PC-3 (cell line): ENCODE data around the gene DUSP19. TPM values are rescaled to one million over a fixed set of nuclear protein-coding genes. Genes with fewer than 3 reads are reported as not detected.

ENCODE experiments used
- ATAC-seq: fragments of 200-7000 bp; cut with Tn5 transposase; 2 replicates; pipeline ENCODE4 v1.9.1; 2020; ENCODE audit warnings: mild to moderate bottlenecking, moderate library complexity
- BruUV-seq: library from RNA; stranded (reverse); fragments of 400-500 nt; replicated peaks from 2 replicates; lab custom pipeline; 2021; lab: Mats Ljungman, UMichigan
- CTCF ChIA-PET: fragments of 300-600 bp; sonication (Branson Sonifier 250); formaldehyde crosslinking; loops from one replicate; lab custom pipeline; 2022; ENCODE audit warnings: antibody characterized with exemption; lab: Charles Lee
- POLR2A ChIA-PET: fragments of 300-600 bp; sonication (Branson Sonifier 250); formaldehyde crosslinking; loops from one replicate; lab custom pipeline; 2022; ENCODE audit warnings: antibody characterized with exemption; ENCODE audit not compliant: unreplicated experiment; lab: Charles Lee
- DNase-seq: peaks from one replicate; pipeline ENCODE4 v3.0.0-alpha.2; 2015
- H2AFZ ChIP-seq: fragments of 300-600 bp; sonication (generic); 2 replicates; pipeline ENCODE4 v1.6.0; 2016; ENCODE audit warnings: antibody characterized with exemption, low read length
- H3F3A ChIP-seq: fragments of 300-600 bp; sonication (generic); one replicate; pipeline ENCODE4 v1.6.0; 2017; ENCODE audit warnings: antibody characterized with exemption, low read length, control low read depth, mild to moderate bottlenecking; ENCODE audit not compliant: unreplicated experiment
- H3K27ac ChIP-seq: fragments of 300-600 bp; sonication (generic); 2 replicates; pipeline ENCODE4 v1.5.1; 2016; ENCODE audit warnings: mild to moderate bottlenecking, low read length
- H3K27me3 ChIP-seq: fragments of 300-600 bp; sonication (generic); 2 replicates; pipeline ENCODE4 v1.6.1; 2016; ENCODE audit warnings: low read length, mixed read lengths
- H3K36me3 ChIP-seq: fragments of 300-600 bp; sonication (generic); 2 replicates; pipeline ENCODE4 v1.6.1; 2016; ENCODE audit warnings: low read depth, mixed run types, low read length, mixed read lengths
- H3K4me1 ChIP-seq: fragments of 300-600 bp; sonication (generic); 2 replicates; pipeline ENCODE4 v1.5.1; 2016; ENCODE audit warnings: low read length; ENCODE audit not compliant: insufficient read depth
- H3K4me2 ChIP-seq: fragments of 300-600 bp; sonication (generic); 2 replicates; pipeline ENCODE4 v1.6.0; 2016; ENCODE audit warnings: low read length
- H3K4me3 ChIP-seq: fragments of 300-600 bp; sonication (generic); 2 replicates; pipeline ENCODE4 v1.5.1; 2016; ENCODE audit warnings: mild to moderate bottlenecking, low read length, mixed read lengths
- H3K79me2 ChIP-seq: fragments of 300-600 bp; sonication (generic); 2 replicates; pipeline ENCODE4 v1.6.1; 2017; ENCODE audit warnings: low read length, mixed read lengths
- H3K9ac ChIP-seq: fragments of 300-600 bp; sonication (generic); 2 replicates; pipeline ENCODE4 v1.6.0; 2016; ENCODE audit warnings: mild to moderate bottlenecking, low read length
- H3K9me2 ChIP-seq: fragments of 300-600 bp; sonication (generic); replicated peaks from 2 replicates; pipeline ENCODE4 v1.6.1; 2016; ENCODE audit warnings: mixed run types, low read length, mixed read lengths
- H3K9me3 ChIP-seq: fragments of 300-600 bp; sonication (generic); 2 replicates; pipeline ENCODE4 v1.6.1; 2016; ENCODE audit warnings: low read length, mixed read lengths
- H4K20me1 ChIP-seq: fragments of 300-600 bp; sonication (generic); 2 replicates; pipeline ENCODE4 v1.6.1; 2016; ENCODE audit warnings: low read length, mixed read lengths
- EZH2 ChIP-seq: fragments of 300-600 bp; sonication (generic); IDR thresholded peaks from one replicate; pipeline ENCODE4 v1.6.1; 2017; ENCODE audit warnings: antibody characterized with exemption, mild to moderate bottlenecking, low read length; ENCODE audit not compliant: unreplicated experiment
- EZH2phosphoT487 ChIP-seq: fragments of 300-600 bp; sonication (generic); IDR thresholded peaks from 2 replicates; pipeline ENCODE4 v1.6.1; 2018; ENCODE audit warnings: mild to moderate bottlenecking, antibody characterized with exemption, low read length, borderline replicate concordance
- intact Hi-C: fragments of 100-400 bp; cut with micrococcal nuclease; formaldehyde crosslinking; loops from 2 replicates; pipeline ENCODE4 v1.9.0; 2023
- total RNA-seq: library from RNA; depleted of rRNA; stranded (reverse); fragments of >200 nt; gene quantifications from 2 replicates; pipeline ENCODE4 v1.2.3, GENCODE V29; 2014
- TF ChIP-seq, protein P1 (sequence below): fragments of 300-600 bp; sonication (generic); conservative IDR thresholded peaks from 2 replicates; pipeline ENCODE4 v1.5.1; 2017; ENCODE audit warnings: antibody characterized with exemption, low read depth, mild to moderate bottlenecking, low read length

DUSP19 gene
- total RNA-seq, 1 experiment from 2014 or later: 0.51 TPM

GRCh38 chr2:183105402-183106134, 27.0 kb downstream of the DUSP19 start:
- TF ChIP-seq EZH2 (no peak), EZH2phosphoT487 (no peak)
- TF ChIP-seq, protein P1, sequence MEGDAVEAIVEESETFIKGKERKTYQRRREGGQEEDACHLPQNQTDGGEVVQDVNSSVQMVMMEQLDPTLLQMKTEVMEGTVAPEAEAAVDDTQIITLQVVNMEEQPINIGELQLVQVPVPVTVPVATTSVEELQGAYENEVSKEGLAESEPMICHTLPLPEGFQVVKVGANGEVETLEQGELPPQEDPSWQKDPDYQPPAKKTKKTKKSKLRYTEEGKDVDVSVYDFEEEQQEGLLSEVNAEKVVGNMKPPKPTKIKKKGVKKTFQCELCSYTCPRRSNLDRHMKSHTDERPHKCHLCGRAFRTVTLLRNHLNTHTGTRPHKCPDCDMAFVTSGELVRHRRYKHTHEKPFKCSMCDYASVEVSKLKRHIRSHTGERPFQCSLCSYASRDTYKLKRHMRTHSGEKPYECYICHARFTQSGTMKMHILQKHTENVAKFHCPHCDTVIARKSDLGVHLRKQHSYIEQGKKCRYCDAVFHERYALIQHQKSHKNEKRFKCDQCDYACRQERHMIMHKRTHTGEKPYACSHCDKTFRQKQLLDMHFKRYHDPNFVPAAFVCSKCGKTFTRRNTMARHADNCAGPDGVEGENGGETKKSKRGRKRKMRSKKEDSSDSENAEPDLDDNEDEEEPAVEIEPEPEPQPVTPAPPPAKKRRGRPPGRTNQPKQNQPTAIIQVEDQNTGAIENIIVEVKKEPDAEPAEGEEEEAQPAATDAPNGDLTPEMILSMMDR: no peak
- Histone ChIP-seq H3F3A (no peaks in the 10 kb centered on the region), H3K4me1 (peaks cover 10% of the 10 kb centered on the region; the same call in 1 of the 2 replicates), H2AFZ (peak overlapping the region; percentile 69), H3K4me2 (no peak overlapping the region; the same call in 1 of the 2 replicates), H3K9me2 (no peaks in the 10 kb centered on the region), H3K9me3 (no peaks in the 10 kb centered on the region), H3K27ac (peak overlapping the region; percentile 60), H4K20me1 (no peaks in the 10 kb centered on the region), H3K4me3 (no peak overlapping the region), H3K79me2 (no peaks in the 10 kb centered on the region), H3K9ac (peak overlapping the region; percentile 39; the same call in 1 of the 2 replicates), H3K36me3 (no peaks in the 10 kb centered on the region), H3K27me3 (no peaks in the 10 kb centered on the region)
- ChIA-PET POLR2A (interaction anchor here (0.6 kb wide), 1 partner anchor 1052 kb away, joined by 6 read pairs; no protein-coding TSS in a partner anchor), CTCF (no interaction called here)
- peak; percentile 70 for ATAC-seq
- DNase-seq: peak; percentile 68
- intact Hi-C loops: no loop called here
- BruUV-seq: no TSS peak

GRCh38 chr2:183112577-183112976, 34.0 kb downstream of the DUSP19 start:
- Histone ChIP-seq H4K20me1 (no peaks in the 10 kb centered on the region), H3K4me1 (no peaks in the 10 kb centered on the region), H3K9me2 (no peaks in the 10 kb centered on the region), H3K4me3 (no peak overlapping the region), H3K79me2 (no peaks in the 10 kb centered on the region), H3K4me2 (no peak overlapping the region), H3K36me3 (no peaks in the 10 kb centered on the region), H2AFZ (no peak overlapping the region), H3F3A (no peaks in the 10 kb centered on the region), H3K27me3 (no peaks in the 10 kb centered on the region), H3K9ac (no peak overlapping the region), H3K9me3 (no peaks in the 10 kb centered on the region), H3K27ac (no peak overlapping the region)
- no TSS peak for BruUV-seq
- ATAC-seq: no peak
- POLR2A ChIA-PET: no interaction called here
- intact Hi-C loops: no loop called here
- no peak for DNase-seq
- TF ChIP-seq, protein P1: no peak
- no peak for TF ChIP-seq EZH2phosphoT487
- CTCF ChIA-PET: no interaction called here

DNA sequence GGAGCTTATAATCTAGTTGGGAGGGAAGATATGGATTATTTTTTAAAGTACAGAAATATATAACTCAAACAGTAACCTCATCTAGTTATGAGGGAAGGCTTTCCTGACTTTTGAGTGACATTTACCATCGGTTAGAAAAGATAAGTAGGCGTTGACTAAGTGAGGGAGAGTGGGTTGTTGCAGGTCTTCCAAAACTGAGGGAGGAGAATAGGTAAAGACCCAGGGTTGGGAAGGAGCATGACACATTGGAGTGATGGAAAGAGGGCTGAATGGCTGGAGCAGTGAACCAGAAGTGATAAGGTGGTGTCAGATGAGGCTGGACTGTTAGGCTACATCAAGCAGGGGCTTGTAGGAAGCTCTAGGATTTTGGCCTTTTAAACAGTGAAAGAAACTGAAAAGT, 35.1 kb downstream of the DUSP19 start:
- no TSS peak for BruUV-seq
- Histone ChIP-seq H3K9me2 (no peaks in the 10 kb centered on the region), H3F3A (no peaks in the 10 kb centered on the region), H4K20me1 (no peaks in the 10 kb centered on the region), H3K27me3 (no peaks in the 10 kb centered on the region), H3K27ac (no peak overlapping the region), H3K36me3 (no peaks in the 10 kb centered on the region), H2AFZ (no peak overlapping the region), H3K4me3 (no peak overlapping the region), H3K4me1 (no peaks in the 10 kb centered on the region), H3K4me2 (no peak overlapping the region), H3K79me2 (no peaks in the 10 kb centered on the region), H3K9ac (no peak overlapping the region), H3K9me3 (no peaks in the 10 kb centered on the region)
- CTCF ChIA-PET: no interaction called here
- no peak for ATAC-seq
- TF ChIP-seq EZH2phosphoT487 (no peak), EZH2 (no peak)
- TF ChIP-seq, protein P1: no peak
- intact Hi-C loops: no loop called here
- POLR2A ChIA-PET: no interaction called here
- DNase-seq: no peak
